Heart left ventricle (tissue), 16 donors: ENCODE measurements around the gene UBAP2. TPM values are rescaled to one million over a fixed set of nuclear protein-coding genes. Genes with fewer than 3 reads are reported as not detected.

Source experiments
- ATAC-seq, 4 donors: fragments of 200-7000 bp; cut with Tn5 transposase; one replicate each; pipeline ENCODE4 v1.9.1; 2020 to 2022; ENCODE audit warnings: moderate library complexity in 4 of 4, mild to moderate bottlenecking in 3 of 4, moderate number of reproducible peaks in 1 of 4
- DNase-seq, 5 donors: peaks; one replicate each; pipeline ENCODE4 v3.0.0-alpha.2; 2020
- H3K27ac ChIP-seq, 12 donors: fragments of 200-600 bp; sonication (generic) in 4 of 12; one replicate each; pipeline versions ENCODE4 v1.5.0 to v1.8.0; 2016 to 2022; ENCODE audit warnings: mild to moderate bottlenecking in 2 of 12
- H3K27me3 ChIP-seq, 9 donors: fragments of 200-600 bp; sonication (generic) in 2 of 9; one replicate each; pipeline versions ENCODE4 v1.5.1 to v1.8.0; 2016 to 2022; ENCODE audit warnings: mild to moderate bottlenecking in 3 of 9
- H3K36me3 ChIP-seq, 9 donors: fragments of 200-600 bp; sonication (generic) in 2 of 9; one replicate each; pipeline versions ENCODE4 v1.5.0 to v1.8.0; 2018 to 2022; ENCODE audit warnings: mild to moderate bottlenecking in 2 of 9
- H3K4me1 ChIP-seq, 12 donors: fragments of 200-600 bp; sonication (generic) in 4 of 12; one replicate each; pipeline versions ENCODE4 v1.5.0 to v1.8.0; 2016 to 2022; ENCODE audit warnings: mild to moderate bottlenecking in 3 of 12
- H3K4me3 ChIP-seq, 12 donors: fragments of 200-600 bp; sonication (generic) in 4 of 12; one replicate each; pipeline versions ENCODE4 v1.5.0 to v1.8.0; 2017 to 2022; ENCODE audit warnings: mild to moderate bottlenecking in 9 of 12, moderate library complexity in 4 of 12
- H3K9me3 ChIP-seq, 12 donors: fragments of 200-600 bp; sonication (generic) in 4 of 12; one replicate each; pipeline versions ENCODE4 v1.5.0 to v1.8.0; 2016 to 2022; ENCODE audit warnings: mild to moderate bottlenecking in 1 of 12
- POLR2A ChIP-seq, 2 donors: fragments of 450-650 bp; IDR thresholded peaks; one replicate each; pipeline ENCODE4 v1.6.1; 2017; ENCODE audit warnings: antibody characterized with exemption in 2 of 2, mild to moderate bottlenecking in 2 of 2, moderate library complexity in 2 of 2
- WGBS, 4 donors: extraction: QIAGEN DNeasy Blood & Tissue Kit in 2 of 4; methylation state at CpG; one replicate each; pipeline versions ENCODE4 v1.1.5 to v1.1.7; 2013 to 2018; 5-methylcytosine and 5-hydroxymethylcytosine counted together
- intact Hi-C, 10 donors: fragments of 100-400 bp; cut with DNase I; formaldehyde crosslinking; loops; one replicate each; pipeline versions ENCODE4 v1.11.1 to v1.14.2; 2022
- polyA plus RNA-seq, 2 donors: library from polyadenylated mRNA; stranded (reverse); fragments of 200-250 nt; gene quantifications; one replicate each; pipeline ENCODE4 v1.2.3, GENCODE V29; 2013
- total RNA-seq, 9 donors: library from RNA; depleted of rRNA in 2 of 9; stranded (reverse); fragments of >200 nt in 2 of 9; fragmentation: NEBNext Ultra II Directional in 3 of 9; extraction: Animal tissue kit (Norgen Biotek cat#: 25700) in 3 of 9; gene quantifications; one replicate each; pipeline versions ENCODE4 v1.1.0 to v1.2.4, GENCODE V29; 2016 to 2023
- TF ChIP-seq, protein P1 (sequence below), 12 donors: fragments of 200-600 bp; sonication (generic) in 4 of 12; IDR thresholded peaks; one replicate each; pipeline versions ENCODE4 v1.5.0 to v1.8.0; 2018 to 2022; ENCODE audit warnings: antibody characterized with exemption in 12 of 12, mild to moderate bottlenecking in 5 of 12
- donor health status: ischemic (EF 13 %, LVEDD 7.1; RV severe dilation, severe dysfunction).
- donor health status: healthy with polysubstance abuse.
- donor health status: DM: no; HTN: yes; CAD: no.
- donor health status: DM: no; HTN: no; CAD: no.
- donor health status: ischemic (EF 25% LVEDD 6.9; RV normal size, moderate dysfunction).
- donor health status: ischemic (EF 25% LVEDD 5.7; RV mildly dilated, moderate dysfunction).
- donor health status: healthy.
- donor health status: DM: yes; HTN: yes; CAD: no.
- donor health status: ischemic (EF 35%, LVEDD 5.7; RV mildly dilated, moderate dysfunction).
- donor health status: nonischemic (EF 11% LVEDD 7.7; RV severe dilation, severe dysfunction).
- donor health status: DM: yes; HTN: yes; CAD: no.
- donor health status: PGD.
- donor health status: ischemic (EF 29% LVEDD 5.4; RV normal size, mild dysfunction).
- donor health status: nonischemic (EF 23%, LVEDD 6.1; RV moderate dilation, normal function).

The UBAP2 gene
- total and polyA plus RNA-seq, 11 donors = 12.9 to 36.2 (median 25.8) TPM

DNA sequence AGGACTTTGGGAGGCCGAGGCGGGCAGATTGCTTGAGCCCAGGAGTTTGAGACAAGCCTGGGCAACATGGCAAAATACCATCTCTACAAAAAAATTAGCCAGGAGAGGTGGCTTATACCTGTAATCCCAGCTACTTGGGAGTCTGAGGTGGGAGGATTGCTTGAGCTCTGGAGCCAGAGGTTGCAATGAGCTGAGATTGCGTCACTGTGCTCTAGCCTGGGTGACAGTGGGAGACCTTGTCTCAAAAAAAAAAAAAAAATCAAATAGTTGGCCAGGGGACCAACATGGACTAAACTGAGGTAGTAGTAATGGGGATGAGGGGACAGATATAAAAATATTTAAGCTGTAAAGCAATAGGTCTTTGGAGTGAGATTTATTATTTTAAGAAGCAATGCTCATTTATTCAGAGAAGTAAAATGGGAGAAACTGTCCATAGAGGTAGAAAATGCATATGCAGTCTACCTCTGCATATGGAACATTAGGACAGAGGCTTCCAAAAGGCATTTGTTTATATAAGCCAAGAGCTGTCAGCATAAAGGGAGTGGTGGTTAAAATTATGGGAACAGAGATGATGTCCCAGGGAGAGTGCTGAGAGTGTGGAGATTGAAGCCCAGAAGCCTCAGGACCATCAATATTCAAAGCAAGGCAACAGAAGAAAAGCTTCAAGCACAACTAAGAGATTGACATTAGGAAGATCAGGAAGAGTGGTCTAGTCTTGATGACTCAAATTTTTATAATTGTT lies 133.6 kb downstream of the UBAP2 start:
- no peak overlapping the region for H3K4me3 ChIP-seq
- no peaks in the 10 kb centered on the region for H3K27me3 ChIP-seq
- TF ChIP-seq, protein P1, sequence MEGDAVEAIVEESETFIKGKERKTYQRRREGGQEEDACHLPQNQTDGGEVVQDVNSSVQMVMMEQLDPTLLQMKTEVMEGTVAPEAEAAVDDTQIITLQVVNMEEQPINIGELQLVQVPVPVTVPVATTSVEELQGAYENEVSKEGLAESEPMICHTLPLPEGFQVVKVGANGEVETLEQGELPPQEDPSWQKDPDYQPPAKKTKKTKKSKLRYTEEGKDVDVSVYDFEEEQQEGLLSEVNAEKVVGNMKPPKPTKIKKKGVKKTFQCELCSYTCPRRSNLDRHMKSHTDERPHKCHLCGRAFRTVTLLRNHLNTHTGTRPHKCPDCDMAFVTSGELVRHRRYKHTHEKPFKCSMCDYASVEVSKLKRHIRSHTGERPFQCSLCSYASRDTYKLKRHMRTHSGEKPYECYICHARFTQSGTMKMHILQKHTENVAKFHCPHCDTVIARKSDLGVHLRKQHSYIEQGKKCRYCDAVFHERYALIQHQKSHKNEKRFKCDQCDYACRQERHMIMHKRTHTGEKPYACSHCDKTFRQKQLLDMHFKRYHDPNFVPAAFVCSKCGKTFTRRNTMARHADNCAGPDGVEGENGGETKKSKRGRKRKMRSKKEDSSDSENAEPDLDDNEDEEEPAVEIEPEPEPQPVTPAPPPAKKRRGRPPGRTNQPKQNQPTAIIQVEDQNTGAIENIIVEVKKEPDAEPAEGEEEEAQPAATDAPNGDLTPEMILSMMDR (IDR thresholded peaks at IDR 0.05) = no peak
- no peak for TF ChIP-seq POLR2A (IDR thresholded peaks at IDR 0.05)
- DNase-seq = no peak
- H3K9me3 ChIP-seq = no peaks in the 10 kb centered on the region
- no peak for ATAC-seq
- intact Hi-C loops = no loop called here
- H3K27ac ChIP-seq = no peak overlapping the region
- H3K36me3 ChIP-seq = peaks cover 0 to 81% (median 68%) of the 10 kb centered on the region in 9 donors
- 80 to 98% (median 97%) methylated on average over 3 of the region's 3 CpGs for WGBS, 4 donors
- peaks cover 0 to 39% (median 8%) of the 10 kb centered on the region in 12 donors for H3K4me1 ChIP-seq

DNA sequence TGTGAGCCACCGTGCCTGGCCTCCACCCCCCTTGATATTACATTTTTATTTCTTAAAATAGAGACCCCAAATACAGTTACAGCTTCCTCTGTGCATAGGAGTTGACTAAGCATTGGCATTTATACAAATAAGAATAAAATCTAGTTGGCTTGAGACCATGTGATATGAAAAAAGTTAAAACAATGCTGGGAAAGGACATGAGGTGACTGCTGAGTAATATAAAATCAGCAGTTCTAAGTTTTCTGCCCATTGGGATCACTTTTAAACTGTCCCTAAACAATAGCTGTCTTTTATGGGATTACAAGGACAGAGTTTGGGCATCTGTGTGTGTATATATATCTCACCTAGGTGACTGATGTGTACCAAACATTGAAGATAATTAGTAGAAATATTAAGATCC lies 135.1 kb downstream of the UBAP2 start:
- ATAC-seq = no peak
- H3K4me3 ChIP-seq = no peak overlapping the region
- DNase-seq = no peak
- intact Hi-C loops = no loop called here
- H3K27me3 ChIP-seq = no peaks in the 10 kb centered on the region
- no peak for TF ChIP-seq POLR2A (IDR thresholded peaks at IDR 0.05)
- TF ChIP-seq, protein P1 (IDR thresholded peaks at IDR 0.05) = no peak
- 41 to 69% (median 60%) methylated on average over 1 of the region's 1 CpG for WGBS, 4 donors
- no peaks in the 10 kb centered on the region for H3K9me3 ChIP-seq
- peaks cover 0 to 68% (median 56%) of the 10 kb centered on the region in 9 donors for H3K36me3 ChIP-seq
- H3K4me1 ChIP-seq = peaks cover 0 to 29% (median 6%) of the 10 kb centered on the region in 12 donors
- H3K27ac ChIP-seq = no peak overlapping the region

DNA sequence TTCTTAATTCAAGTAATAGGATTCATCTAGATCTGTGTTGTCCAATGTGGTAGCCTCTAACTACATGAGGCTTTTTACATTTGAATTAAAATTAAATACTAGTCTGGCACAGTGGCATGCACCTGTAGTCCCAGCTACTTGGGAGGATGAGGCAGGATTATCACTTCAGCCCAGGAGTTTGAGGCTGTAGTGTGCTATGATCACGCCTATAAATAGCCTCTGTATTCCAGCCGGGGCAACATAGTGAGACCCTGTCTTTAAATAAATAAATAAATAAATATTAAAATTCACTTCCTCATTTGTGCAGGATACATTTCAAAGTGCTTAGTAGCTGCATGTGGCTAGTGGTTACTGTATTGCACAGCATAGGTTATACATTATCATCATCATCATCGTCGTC lies 139.9 kb downstream of the UBAP2 start:
- TF ChIP-seq, protein P1 (IDR thresholded peaks at IDR 0.05) = no peak
- TF ChIP-seq POLR2A (IDR thresholded peaks at IDR 0.05) = no peak
- Histone ChIP-seq H3K9me3 (no peaks in the 10 kb centered on the region), H3K4me1 (peaks cover 0 to 37% (median 17%) of the 10 kb centered on the region in 12 donors), H3K27ac (no peak overlapping the region), H3K36me3 (peaks cover 0 to 30% (median 23%) of the 10 kb centered on the region in 9 donors), H3K4me3 (no peak overlapping the region), H3K27me3 (no peaks in the 10 kb centered on the region)
- DNase-seq (no peak), ATAC-seq (no peak)
- 93 to 96% (median 95%) methylated on average over 4 of the region's 4 CpGs for WGBS, 4 donors
- intact Hi-C loops = no loop called here

DNA sequence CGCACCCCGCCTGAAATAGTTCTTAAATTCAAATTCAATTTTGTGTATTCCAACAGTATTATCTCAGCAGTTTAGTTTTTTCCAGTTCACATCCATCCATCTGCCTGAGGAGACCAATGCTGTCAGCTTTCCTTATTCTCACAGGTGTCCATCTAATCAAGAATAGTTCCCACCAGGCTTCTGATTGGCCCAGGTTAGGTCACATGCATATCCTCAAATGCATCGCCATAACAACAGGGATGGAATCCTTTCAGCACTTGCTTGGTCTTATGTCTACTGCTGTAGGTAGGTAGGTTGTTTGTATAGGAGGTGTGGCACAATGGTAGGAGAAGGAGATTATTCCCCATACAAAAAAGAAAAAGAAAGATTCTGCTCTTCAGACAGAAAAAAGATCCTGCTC lies 140.6 kb downstream of the UBAP2 start:
- intact Hi-C loops = no loop called here
- WGBS, 4 donors = 97 to 100% (median 99%) methylated on average over 3 of the region's 3 CpGs
- Histone ChIP-seq H3K4me1 (peaks cover 0 to 38% (median 17%) of the 10 kb centered on the region in 12 donors), H3K27me3 (no peaks in the 10 kb centered on the region), H3K4me3 (no peak overlapping the region), H3K27ac (no peak overlapping the region), H3K36me3 (peaks cover 0 to 26% (median 18%) of the 10 kb centered on the region in 9 donors), H3K9me3 (no peaks in the 10 kb centered on the region)
- no peak for ATAC-seq
- DNase-seq = no peak
- no peak for TF ChIP-seq POLR2A (IDR thresholded peaks at IDR 0.05)
- TF ChIP-seq, protein P1 (IDR thresholded peaks at IDR 0.05) = no peak
